Cortex of kidney (tissue), 1 donor: ENCODE results near the gene GPR78.
"Not testable (repeated sequence)": the region's sequence is repeated elsewhere in the genome, so short reads cannot be mapped to it uniquely, and the experiment has no call there.

Source experiments
- DNase-seq: peaks from one replicate; lab custom pipeline; 2025; lab: John Stamatoyannopoulos, UW

Gene GPR78

DNA sequence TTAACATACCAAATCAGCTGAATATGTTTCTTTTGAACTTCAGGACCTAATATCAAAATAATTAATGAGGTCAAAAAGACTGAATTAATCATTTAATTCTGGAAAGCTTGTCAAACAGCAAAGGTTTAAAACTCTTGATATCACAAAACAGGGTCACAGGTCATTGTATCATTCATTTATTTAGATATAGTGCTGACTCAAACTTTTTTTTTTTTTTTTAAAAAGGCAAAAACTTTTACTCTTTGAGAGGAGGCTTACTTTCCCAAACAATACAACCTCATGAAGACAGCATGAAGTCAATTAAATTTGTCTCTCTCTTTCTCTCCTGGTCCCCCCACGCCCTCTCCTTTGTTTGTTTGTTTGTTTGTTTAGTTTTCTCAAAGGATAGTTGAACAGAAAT lies 15.6 kb upstream of the GPR78 start:
- DNase-seq = no peak

DNA sequence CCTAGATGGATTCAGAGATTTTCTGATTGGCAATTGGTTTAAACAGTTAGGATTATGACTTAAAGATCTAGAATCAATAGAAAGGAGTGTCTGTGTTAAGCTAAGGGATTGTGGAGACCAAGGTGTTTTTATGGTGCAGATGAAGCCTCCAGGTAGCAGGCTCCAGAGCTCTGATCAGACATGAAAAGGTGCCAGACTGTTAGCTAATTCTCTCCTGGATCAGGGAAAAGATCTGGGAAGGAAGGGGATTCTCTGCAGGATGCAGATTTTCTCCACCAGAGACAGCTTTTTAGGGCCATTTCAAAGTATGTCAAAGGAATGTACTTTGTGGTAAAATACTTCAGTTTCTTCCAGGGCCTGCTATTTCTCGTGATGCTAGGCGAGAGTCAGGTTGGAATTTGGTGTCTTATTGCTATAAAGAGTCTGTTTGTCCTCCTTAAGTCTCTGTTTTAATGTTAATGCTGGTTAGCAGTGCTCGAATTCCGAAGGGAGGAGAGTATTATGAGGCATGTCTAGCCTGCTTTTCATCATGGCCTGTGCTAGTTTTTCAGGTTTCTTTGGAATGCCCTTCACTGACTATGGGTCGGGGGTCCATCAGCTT lies 12.0 kb upstream of the GPR78 start:
- DNase-seq = no peak

DNA sequence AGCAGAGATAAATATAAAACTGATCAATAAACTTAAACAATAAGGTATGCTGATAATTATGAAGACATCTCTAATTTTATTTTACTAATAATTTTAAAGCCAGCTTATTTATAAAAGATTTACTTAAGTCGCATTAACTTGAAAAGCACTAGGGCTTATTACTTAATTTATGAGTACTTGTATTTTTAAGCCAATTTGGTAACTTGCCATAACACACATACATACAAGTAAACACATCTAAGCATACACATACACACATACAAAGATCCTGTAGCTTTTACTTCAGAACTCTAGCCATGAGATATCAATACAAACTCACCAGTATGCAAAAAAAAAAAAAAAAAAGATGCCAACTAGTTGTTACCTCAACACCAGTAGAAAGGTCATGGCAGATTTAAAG lies 10.0 kb upstream of the GPR78 start:
- DNase-seq = no peak

DNA sequence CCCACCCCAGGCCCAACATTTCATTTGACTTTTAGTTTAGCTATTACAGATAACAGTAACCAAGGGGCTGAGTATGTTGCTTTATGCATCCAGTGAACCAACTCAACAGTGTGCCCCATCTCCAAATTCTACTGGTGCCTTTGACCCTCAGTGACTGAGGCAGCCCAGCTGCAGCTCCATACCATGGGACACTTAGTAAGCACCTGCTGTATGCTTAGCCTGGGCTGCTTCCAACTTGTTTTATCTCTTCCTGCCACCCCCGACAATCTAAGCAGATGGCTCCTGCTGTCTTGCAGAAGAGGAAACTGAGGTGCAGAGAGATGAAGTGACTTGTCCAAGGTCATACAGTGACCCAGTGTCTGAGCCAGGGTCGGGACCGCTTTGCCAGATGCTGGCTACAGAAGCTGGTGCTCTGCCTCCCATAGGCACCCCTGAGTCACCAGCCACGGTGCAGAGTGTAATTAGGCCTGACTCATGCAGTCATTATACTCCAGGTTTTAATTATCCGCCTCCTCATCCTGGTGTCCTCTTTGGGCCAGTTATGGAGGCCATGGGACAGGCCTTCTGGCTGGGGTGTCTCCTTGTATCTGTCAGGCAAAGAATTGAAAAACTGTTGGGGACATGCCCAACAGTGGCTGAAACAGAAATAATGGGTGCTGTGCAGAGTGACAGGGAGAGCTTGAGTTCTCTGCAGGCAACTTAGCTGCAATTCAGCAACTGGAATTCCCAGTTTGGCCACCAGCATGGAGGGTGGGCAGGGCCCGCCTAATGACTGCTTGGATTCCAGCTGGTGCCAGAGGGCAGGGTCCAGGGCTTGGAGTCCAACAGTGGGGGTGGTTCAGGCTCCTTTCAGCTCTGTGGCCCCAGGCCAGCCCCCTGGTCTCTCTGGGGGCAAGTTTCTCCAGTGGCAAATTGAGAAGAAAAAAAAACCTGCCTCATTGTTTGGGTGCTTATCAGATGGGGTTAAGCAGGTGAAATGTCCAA lies 8.2 kb upstream of the GPR78 start:
- DNase-seq = no peak

DNA sequence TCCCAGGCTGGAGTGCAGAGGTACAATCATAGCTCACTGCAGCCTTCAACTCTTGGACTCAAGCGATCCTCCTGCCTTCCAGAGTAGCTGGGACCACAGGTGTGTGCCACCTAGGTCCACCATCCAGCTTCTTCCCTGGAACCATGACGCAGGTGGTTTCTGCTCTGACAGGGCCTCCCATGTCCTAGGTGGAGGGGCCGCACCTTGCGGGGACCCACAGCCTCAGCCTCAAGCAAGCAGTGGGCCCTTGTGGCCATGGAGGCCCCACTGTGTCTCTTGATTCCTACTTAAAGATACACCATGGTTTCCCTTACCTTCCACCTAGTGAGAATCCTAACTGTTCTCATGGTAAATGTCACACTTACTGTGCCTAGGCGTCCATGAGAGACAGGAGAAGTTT lies 6.9 kb upstream of the GPR78 start:
- DNase-seq = no peak

DNA sequence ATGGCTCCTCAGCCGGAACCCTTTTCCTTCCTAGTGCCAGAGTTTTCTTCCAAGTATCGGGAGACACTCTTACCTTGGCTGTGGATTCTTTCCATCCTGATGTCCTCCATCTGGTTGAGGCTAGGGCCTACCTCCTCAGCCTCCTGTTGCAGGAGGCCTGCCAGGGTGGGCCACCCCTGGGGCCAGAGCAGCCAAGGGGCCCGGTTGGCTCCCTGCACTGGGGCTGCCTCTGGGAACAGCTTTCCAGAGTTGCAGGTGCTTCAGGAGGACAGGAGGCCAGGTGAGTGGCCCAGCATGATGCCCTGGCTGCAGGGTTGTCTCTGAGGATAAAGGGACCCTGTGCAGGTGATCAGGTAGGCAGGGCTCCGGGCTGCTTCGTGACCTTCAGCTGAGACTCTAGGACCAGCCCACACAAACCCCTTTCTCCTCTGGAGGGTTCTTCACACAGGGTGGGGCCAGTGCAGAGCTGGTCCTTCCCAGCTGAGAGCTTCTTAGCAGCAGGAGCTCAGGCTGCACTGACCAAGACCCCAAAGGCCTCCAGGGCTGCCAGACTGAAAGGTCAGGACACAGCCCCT lies 5.3 kb upstream of the GPR78 start:
- no peak for DNase-seq

DNA sequence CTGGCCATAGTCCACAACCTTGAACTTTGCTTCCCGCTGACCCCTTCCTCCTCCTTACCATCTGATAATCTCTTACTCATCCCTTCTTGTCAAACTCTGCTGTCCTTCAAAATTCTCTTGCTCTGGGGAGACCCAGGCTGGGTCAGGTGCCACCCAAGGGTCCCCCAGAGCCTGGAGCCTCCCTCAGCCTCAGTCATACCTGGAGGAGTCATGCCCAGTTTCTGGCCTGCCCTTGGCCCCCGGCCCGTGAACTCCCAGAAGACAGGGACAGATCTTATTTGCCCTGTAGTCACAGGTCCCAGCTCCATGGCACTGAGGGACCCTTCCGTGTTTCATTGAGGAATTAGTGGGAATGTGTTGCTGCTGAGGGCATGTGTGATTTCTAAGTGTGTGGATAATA lies 4.7 kb upstream of the GPR78 start:
- DNase-seq = no peak

DNA sequence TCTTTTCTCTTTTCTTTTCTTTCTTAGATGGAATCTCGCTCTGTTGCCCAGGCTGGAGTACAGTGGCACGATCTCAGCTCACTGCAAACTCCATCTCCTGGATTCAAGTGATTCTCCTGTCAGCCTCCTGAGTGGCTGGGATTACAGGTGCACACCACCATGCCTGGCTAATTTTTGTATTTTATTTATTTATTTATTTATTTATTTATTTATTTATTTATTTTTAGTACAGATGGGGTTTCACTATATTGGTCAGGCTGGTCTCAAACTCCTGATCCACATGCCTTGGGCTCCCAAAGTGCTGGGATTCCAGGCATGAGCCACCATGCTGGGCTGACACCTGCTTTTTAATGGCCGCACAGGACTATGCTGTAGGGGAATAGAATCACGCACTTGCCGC lies 3.6 kb upstream of the GPR78 start:
- DNase-seq = not testable (repeated sequence)

DNA sequence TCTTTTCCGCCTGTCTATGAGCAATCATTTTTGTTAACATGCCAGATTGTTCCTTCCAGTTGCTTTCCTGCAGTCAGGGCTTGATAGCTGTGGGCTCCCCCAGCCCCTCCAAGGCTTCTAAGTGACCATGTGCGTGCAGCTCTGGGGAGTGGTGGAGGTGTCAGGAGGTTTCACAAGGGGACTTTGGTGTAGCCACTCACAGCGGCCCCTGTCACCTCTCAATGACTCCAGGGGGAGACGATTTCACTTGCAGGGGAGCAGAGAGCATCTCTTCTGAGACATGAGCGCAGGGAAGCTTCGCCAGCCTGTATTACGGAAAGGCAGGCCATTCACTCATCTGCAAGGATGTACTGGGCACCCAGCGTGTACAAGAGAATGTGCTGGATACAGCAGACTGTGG lies 3.1 kb upstream of the GPR78 start:
- DNase-seq = no peak

DNA sequence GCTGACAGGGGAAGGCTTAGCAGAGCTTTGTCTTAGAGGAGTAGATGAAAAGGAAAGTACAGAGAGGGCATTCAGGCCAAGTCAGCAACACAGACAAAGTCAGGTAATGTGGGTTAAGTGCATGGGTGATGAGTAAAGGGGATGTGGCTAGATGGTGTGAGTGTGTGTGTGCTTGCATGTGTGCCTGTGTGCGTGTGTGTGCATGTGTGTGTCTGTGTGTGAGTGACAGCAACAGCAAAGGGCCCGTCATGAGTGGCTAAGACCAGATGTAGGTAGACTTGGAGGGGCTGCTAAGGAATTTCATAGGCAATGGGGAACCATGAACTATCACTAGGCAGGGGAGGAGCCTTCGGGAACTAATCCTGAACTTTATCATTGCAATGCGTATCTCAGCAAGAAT lies 2.2 kb upstream of the GPR78 start:
- DNase-seq = no peak

DNA sequence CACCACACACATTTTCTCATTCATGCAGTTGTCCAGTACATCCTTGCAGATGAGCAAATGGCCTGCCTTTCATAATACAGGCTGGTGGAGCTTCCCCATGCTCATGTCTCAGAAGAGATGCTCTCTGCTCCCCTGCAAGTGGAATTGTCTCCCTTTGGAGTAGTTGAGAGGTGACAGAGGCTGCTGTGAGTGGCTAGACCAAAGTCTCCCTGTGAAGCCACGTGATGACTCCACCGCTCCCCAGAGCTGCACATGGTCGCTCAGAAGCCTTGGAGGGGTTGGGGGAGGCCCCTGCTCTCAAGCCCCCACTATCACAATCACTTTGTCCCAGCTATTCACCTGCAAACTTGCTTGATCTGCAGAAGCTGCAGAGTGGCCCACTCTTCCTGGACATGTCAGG lies 1.5 kb upstream of the GPR78 start:
- no peak for DNase-seq

DNA sequence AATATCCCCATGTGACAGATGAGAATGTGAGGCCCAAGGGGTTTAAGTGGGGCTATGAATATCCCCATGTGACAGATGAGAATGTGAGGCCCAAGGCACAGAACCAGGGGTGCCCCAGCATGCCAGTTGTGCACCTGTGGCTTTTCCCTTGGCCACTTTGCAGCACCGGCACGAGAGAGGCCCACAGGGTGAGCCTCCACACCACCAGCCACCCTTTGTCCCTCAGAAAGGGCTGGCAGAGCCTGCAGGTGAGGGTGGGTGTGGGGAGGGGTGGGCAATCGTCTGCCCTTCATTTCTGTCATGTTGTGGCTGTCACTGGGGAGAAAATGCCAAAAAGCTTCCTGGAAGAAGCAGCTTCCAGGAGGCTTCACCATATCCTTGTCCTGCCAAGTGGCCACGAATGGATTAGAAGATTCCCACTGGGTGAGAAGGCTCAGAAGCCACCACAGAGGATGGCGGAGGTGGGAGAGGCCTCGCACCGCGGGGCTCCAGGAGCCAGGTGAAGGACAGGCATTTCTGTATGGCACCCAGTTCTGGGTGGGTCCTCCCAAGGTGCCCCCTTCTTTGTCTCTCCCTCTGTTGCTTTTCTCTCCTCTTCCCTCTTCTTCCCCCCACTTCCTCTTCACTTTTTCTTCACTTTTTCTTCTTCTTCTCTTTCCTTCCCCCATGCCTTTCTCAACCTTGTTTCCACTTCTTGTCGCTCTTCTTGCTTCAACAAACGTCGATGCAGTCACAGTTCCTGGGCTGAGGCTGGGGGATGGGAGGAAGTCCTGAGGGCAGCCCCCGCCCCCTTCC lies 469 bp upstream of the GPR78 start:
- DNase-seq = no peak

DNA sequence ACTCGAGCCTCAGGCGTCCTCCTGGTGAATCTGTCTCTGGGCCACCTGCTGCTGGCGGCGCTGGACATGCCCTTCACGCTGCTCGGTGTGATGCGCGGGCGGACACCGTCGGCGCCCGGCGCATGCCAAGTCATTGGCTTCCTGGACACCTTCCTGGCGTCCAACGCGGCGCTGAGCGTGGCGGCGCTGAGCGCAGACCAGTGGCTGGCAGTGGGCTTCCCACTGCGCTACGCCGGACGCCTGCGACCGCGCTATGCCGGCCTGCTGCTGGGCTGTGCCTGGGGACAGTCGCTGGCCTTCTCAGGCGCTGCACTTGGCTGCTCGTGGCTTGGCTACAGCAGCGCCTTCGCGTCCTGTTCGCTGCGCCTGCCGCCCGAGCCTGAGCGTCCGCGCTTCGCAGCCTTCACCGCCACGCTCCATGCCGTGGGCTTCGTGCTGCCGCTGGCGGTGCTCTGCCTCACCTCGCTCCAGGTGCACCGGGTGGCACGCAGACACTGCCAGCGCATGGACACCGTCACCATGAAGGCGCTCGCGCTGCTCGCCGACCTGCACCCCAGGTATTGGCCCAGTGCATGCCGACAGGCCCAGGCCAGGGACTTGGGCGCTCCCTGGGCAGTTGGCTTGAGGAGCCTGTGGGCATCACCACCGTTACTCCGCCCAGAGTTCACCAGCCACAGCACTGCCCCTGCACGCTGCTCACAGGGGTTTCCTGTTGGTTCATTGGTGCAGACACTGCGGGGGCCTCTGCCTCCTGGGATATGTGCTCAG lies 1.1 kb downstream of the GPR78 start:
- no peak for DNase-seq

DNA sequence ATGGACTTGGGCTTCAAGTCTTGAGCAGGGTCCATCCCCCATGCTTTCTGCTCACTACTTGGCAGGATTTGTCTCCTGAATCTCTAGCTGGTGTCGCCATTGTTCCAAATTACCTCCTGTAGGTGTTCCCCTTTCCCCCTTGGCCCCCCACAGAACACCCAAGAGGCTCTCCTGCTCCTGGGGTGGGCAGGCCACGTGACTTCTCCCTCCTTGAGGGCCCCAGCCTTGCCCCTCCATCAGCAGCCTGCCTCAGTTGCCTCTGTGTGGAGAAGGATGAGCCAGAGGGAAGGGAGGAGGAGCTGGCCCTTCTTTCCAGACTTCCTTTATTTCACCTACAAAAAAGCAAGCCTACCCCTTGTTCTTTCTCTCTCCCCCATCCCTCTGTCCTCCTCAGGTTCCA lies 1.8 kb downstream of the GPR78 start:
- no peak for DNase-seq

DNA sequence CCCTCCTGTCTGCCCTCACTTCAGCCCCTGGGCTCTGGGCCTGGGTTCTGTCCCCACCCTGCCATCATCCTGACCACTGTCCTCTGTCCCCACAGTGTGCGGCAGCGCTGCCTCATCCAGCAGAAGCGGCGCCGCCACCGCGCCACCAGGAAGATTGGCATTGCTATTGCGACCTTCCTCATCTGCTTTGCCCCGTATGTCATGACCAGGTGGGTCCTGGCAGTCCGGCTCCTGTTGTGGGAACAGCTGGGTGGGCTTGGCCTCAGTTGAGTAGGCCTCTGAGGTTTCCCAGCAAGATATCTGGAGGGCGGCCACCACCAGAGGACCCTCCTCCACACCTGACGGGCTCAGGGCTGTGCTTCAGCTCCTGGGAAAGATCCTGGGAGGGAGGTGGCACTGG lies 2.2 kb downstream of the GPR78 start:
- no peak for DNase-seq

DNA sequence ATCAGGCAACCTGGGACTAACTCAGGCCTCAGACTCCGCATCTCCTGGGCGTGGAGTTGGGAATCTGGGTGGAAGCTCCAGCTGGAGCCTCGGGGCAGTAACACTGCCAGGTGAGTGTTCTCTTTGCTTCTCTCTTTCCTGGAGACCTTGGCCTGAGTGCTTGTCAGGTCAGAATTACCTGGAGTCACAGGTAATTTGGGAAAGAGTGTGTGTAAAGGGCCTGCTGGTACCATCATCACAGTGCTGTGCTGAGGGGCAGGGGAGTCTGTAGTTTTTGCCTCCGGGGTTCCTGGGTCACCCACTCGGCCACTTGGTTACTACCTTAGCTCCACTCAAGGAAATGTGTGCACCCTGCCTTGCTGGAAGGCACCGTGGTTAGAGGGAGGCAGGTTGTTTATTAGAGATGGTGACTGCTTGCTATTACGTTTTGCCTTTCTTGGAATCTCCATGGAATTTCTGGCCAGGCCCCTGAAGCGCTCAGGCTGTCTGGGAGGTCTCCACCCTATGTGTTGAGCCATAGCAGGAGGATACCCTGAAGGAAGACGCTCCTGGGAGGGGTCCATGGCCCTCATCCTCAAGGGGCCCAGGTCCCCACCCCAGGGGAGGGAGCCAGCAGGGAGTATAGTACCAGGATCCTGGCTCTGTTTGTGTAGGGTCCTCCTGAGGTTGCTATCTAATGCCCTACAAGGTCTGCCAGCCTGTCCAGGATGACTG lies 2.9 kb downstream of the GPR78 start:
- no peak for DNase-seq

DNA sequence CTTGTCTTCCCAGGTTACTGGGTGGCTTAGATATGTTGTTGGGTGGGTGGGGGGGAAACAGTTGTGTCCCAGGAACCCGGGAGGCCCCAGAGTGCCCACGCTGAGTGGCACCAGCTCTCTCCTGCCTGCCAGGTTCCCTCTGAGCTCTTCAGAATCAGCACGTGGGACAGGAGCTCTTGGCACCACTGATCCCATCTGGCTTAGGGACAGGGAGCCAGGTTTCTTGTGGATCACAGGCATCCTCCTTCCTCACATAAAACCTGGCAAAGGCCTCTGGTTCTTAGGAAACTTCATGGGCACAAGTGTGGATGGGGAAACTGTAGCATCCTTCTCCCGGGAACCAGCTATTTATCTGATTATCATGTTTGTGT lies 3.4 kb downstream of the GPR78 start:
- no peak for DNase-seq

DNA sequence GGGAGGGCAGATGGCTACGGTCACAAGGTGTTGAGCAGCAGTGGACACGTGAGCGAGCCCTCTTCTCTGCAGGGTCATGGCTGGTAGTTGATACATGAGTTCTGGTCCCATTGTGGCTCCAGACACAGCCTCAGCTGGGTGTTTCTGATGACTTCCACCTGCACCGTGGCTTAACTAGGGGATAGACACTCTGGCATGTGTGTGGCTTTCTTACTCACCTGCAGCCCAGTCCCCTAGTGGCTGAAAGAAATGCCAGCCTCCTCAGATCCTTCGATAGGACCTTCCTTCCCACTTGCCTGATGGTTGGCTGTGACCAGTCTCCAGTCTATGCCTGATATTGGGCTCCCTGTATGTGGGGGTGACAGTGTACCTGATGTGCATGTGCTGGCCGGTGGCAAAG lies 5.0 kb downstream of the GPR78 start:
- DNase-seq = no peak

DNA sequence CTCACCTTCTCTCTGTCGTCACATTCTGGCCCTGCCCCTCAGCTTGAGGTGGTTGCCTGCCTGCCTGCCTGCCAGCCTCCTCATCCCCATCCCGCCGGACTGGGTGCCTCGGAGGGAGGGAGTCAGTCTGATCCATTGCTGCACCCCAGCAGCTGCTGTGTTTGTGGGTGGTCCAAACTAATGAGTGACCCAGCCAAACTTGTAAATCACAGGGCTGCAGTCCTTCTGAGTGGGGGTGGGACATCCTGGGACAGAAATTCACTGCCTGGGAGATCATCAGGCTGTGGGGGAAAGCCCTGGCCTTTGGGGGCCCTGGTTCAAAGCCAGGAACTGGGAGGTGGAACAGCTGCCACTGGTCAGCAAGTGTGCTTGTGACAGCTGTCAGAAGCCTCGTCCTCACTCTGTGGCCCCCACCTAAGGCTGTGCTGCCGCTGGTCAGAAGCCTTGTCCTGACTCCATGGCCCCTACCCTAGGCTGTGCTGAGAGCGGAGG lies 5.6 kb downstream of the GPR78 start:
- no peak for DNase-seq

DNA sequence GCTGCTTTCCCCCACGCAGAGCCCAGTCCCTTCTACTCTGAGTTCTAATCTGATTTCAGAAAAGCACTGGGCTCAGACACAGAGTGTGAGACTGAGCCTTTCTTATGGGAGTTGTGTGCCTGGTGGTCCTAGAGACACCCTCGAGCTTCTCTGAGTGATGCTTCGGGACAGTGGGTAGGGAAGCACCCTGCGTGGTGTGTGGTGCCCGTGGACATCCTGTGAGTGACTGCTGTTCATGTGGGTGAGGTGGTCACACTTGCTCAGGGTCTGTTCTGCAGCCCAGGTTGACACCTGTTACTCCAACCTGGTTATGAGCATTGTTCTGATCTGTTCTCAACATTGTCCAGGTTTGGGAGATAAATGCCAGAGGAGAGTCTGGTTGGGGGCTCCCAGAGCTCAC lies 6.1 kb downstream of the GPR78 start:
- no peak for DNase-seq
